H1 (cell line): ENCODE results near the gene ALKBH7. TPM values are rescaled to one million over a fixed set of nuclear protein-coding genes. Genes with fewer than 3 reads are reported as not detected.

ENCODE experiments used
- CTCF ChIA-PET: fragments of 300-600 bp; sonication (Branson Sonifier 250); formaldehyde crosslinking; loops from one replicate; lab custom pipeline; 2021; ENCODE audit not compliant: partially characterized antibody; lab: Charles Lee
- POLR2A ChIA-PET: fragments of 300-600 bp; sonication (Branson Sonifier 250); formaldehyde crosslinking; loops from one replicate; lab custom pipeline; 2021; ENCODE audit warnings: inconsistent platforms; ENCODE audit not compliant: partially characterized antibody; lab: Charles Lee
- DNase-seq, 2 experiments: peaks; one replicate each; pipeline versions ENCODE4 v3.0.0 to v3.0.0-alpha.2; 2010 to 2022; ENCODE audit warnings: low spot score in 2 of 2, low read depth in 1 of 2, mixed read lengths in 1 of 2
- FAIRE-seq: peaks from 2 replicates; lab custom pipeline; 2011; peaks lifted over from hg19 to GRCh38; lab: Jason Lieb, UNC
- H2AFZ ChIP-seq: 2 replicates; pipeline ENCODE4 v1.8.1; 2012; ENCODE audit warnings: low read length, inconsistent platforms
- H2AK5ac ChIP-seq: 2 replicates; pipeline ENCODE4 v1.6.1; 2013; ENCODE audit warnings: low read depth, low read length
- H2BK120ac ChIP-seq: replicated peaks from 2 replicates; pipeline ENCODE3; 2013; ENCODE audit warnings: low read depth, low read length, inconsistent platforms
- H2BK12ac ChIP-seq: 2 replicates; pipeline ENCODE4 v1.6.1; 2013; ENCODE audit warnings: low read depth, low read length
- H2BK15ac ChIP-seq: 2 replicates; pipeline ENCODE4 v1.6.1; 2013; ENCODE audit warnings: low read length
- H2BK20ac ChIP-seq: 2 replicates; pipeline ENCODE4 v1.6.1; 2013; ENCODE audit warnings: low read length
- H2BK5ac ChIP-seq: 2 replicates; pipeline ENCODE4 v1.6.1; 2013; ENCODE audit warnings: low read depth, low read length
- H3K14ac ChIP-seq: 2 replicates; pipeline ENCODE4 v1.6.1; 2013; ENCODE audit warnings: inconsistent platforms; ENCODE audit not compliant: insufficient read length
- H3K18ac ChIP-seq: 2 replicates; pipeline ENCODE4 v1.6.1; 2013; ENCODE audit warnings: low read length; ENCODE audit errors: extremely low read depth
- H3K23ac ChIP-seq: 2 replicates; pipeline ENCODE4 v1.6.1; 2013; ENCODE audit warnings: inconsistent platforms; ENCODE audit not compliant: insufficient read length
- H3K23me2 ChIP-seq: 2 replicates; pipeline ENCODE4 v1.6.1; 2013; ENCODE audit warnings: low read depth, low read length
- H3K27ac ChIP-seq: 2 replicates; pipeline ENCODE4 v1.6.1; 2011; ENCODE audit warnings: low read depth, low read length, inconsistent platforms
- H3K27me3 ChIP-seq, 4 experiments: replicated peaks in 1 of 4; 1 replicate in 1 of 4; 2 replicates in 3 of 4; pipeline versions ENCODE4 v1.6.1 to v1.8.1; 2011 to 2013; ENCODE audit warnings: low read length in 3 of 4, mild to moderate bottlenecking in 3 of 4, inconsistent platforms in 2 of 4, mixed read lengths in 2 of 4, moderate library complexity in 1 of 4; ENCODE audit not compliant: control insufficient read depth in 3 of 4, insufficient read depth in 3 of 4; ENCODE audit errors: extremely low read depth in 1 of 4
- H3K36me3 ChIP-seq, 4 experiments: 2 replicates each; pipeline versions ENCODE4 v1.6.1 to v1.8.1; 2011 to 2013; ENCODE audit warnings: mild to moderate bottlenecking in 4 of 4, low read length in 3 of 4, moderate library complexity in 2 of 4, control low read depth in 1 of 4, inconsistent platforms in 1 of 4; ENCODE audit not compliant: insufficient read depth in 4 of 4, control insufficient read depth in 2 of 4
- H3K4ac ChIP-seq: replicated peaks from 2 replicates; pipeline ENCODE3; 2013; ENCODE audit warnings: low read length, low read depth, mixed read lengths, inconsistent platforms; ENCODE audit not compliant: insufficient read length
- H3K4me1 ChIP-seq, 4 experiments: replicated peaks in 1 of 4; 1 replicate in 1 of 4; 2 replicates in 3 of 4; pipeline versions ENCODE4 v1.6.1 to v1.8.1; 2011 to 2013; ENCODE audit warnings: low read length in 3 of 4, inconsistent platforms in 2 of 4, mixed read lengths in 1 of 4; ENCODE audit not compliant: insufficient read depth in 4 of 4, control insufficient read depth in 3 of 4
- H3K4me2 ChIP-seq, 2 experiments: 2 replicates each; pipeline versions ENCODE4 v1.6.1 to v1.8.1; 2011 to 2013; ENCODE audit warnings: low read depth in 2 of 2, low read length in 2 of 2, control low read depth in 1 of 2, inconsistent platforms in 1 of 2, mild to moderate bottlenecking in 1 of 2; ENCODE audit not compliant: insufficient read depth in 1 of 2
- H3K4me3 ChIP-seq, 4 experiments: fragments of 200-600, 300-600 bp in 1 of 4; sonication (generic), shearing (Covaris generic), sonication (Bioruptor Twin) in 1 of 4; 2 replicates each; pipeline versions ENCODE4 v1.5.1 to v1.8.1; 2011 to 2016; ENCODE audit warnings: low read length in 4 of 4, low read depth in 3 of 4, control low read depth in 2 of 4, inconsistent platforms in 2 of 4, mild to moderate bottlenecking in 2 of 4, mixed read lengths in 1 of 4, moderate library complexity in 1 of 4; ENCODE audit not compliant: insufficient read depth in 2 of 4; ENCODE audit errors: extremely low read depth in 1 of 4
- H3K56ac ChIP-seq: replicated peaks from 2 replicates; pipeline ENCODE3; 2013; ENCODE audit warnings: low read depth, mild to moderate bottlenecking, mixed read lengths, low read length, inconsistent platforms; ENCODE audit not compliant: insufficient read length
- H3K79me1 ChIP-seq: 2 replicates; pipeline ENCODE4 v1.6.1; 2013; ENCODE audit warnings: low read depth, low read length, control low read depth
- H3K79me2 ChIP-seq, 2 experiments: 2 replicates each; pipeline versions ENCODE4 v1.6.1 to v1.8.1; 2012 to 2013; ENCODE audit warnings: low read length in 2 of 2, mild to moderate bottlenecking in 2 of 2, inconsistent platforms in 1 of 2; ENCODE audit not compliant: insufficient read depth in 2 of 2, control insufficient read depth in 1 of 2
- H3K9ac ChIP-seq, 4 experiments: replicated peaks in 1 of 4; 1 replicate in 1 of 4; 2 replicates in 3 of 4; pipeline versions ENCODE4 v1.6.1 to v1.8.1; 2011 to 2013; ENCODE audit warnings: low read depth in 3 of 4, low read length in 3 of 4, control low read depth in 2 of 4, mild to moderate bottlenecking in 2 of 4, moderate library complexity in 2 of 4, inconsistent platforms in 1 of 4; ENCODE audit errors: extremely low read depth in 1 of 4
- H3K9me3 ChIP-seq, 2 experiments: 2 replicates each; pipeline versions ENCODE4 v1.6.1 to v1.8.1; 2012 to 2013; ENCODE audit warnings: mild to moderate bottlenecking in 2 of 2, moderate library complexity in 2 of 2, control low read depth in 1 of 2, inconsistent platforms in 1 of 2, low read depth in 1 of 2, low read length in 1 of 2, mixed read lengths in 1 of 2; ENCODE audit not compliant: insufficient read depth in 2 of 2
- H4K20me1 ChIP-seq, 2 experiments: replicated peaks in 1 of 2; 2 replicates each; pipeline versions ENCODE3 to v1.8.1; 2011 to 2013; ENCODE audit warnings: inconsistent platforms in 2 of 2, low read length in 2 of 2, mild to moderate bottlenecking in 1 of 2; ENCODE audit not compliant: insufficient read depth in 2 of 2, control insufficient read depth in 1 of 2
- H4K5ac ChIP-seq: 2 replicates; pipeline ENCODE4 v1.6.1; 2013; ENCODE audit warnings: low read length, low read depth, mixed read lengths, inconsistent platforms; ENCODE audit not compliant: insufficient read length
- H4K8ac ChIP-seq: 2 replicates; pipeline ENCODE4 v1.8.0; 2013; ENCODE audit warnings: mild to moderate bottlenecking, moderate library complexity, low read length, inconsistent platforms; ENCODE audit not compliant: insufficient read depth; ENCODE audit errors: extremely low read depth
- H4K91ac ChIP-seq: replicated peaks from 2 replicates; pipeline ENCODE3; 2013; ENCODE audit warnings: low read length, mixed read lengths, inconsistent platforms; ENCODE audit not compliant: insufficient read length
- ZNF274 ChIP-seq: IDR thresholded peaks from 2 replicates; pipeline ENCODE4 v1.7.0; 2012; ENCODE audit warnings: low read length, borderline replicate concordance; ENCODE audit errors: extremely low read depth
- WGBS, 2 experiments: shearing (Covaris generic) in 1 of 2; methylation state at CpG; one replicate each; pipeline versions ENCODE4 v1.1.6 to v1.1.7; 2013 to 2015; ENCODE audit warnings: low lambda C conversion rate in 2 of 2, mixed read lengths in 2 of 2, inconsistent platforms in 1 of 2, low coverage in 1 of 2, missing lambda C conversion rate in 1 of 2; ENCODE audit not compliant: insufficient replicate concordance in 2 of 2, insufficient coverage in 1 of 2, insufficient read length in 1 of 2; ENCODE audit errors: extremely low coverage in 1 of 2, missing lambda C conversion rate in 1 of 2; 5-methylcytosine and 5-hydroxymethylcytosine counted together
- polyA plus RNA-seq, 7 experiments: library from polyadenylated mRNA; depleted of rRNA in 3 of 7; stranded (reverse) in 5 of 7; unstranded in 2 of 7; fragments of >200 nt in 5 of 7; fragments of 200-250 nt in 2 of 7; gene quantifications; 1 replicate in 5 of 7; 2 replicates in 1 of 7; 4 replicates in 1 of 7; pipeline versions ENCODE4 v1.2.1 to v1.2.3, GENCODE V29; 2011 to 2013; ENCODE audit warnings: missing spikeins in 2 of 7, mixed read lengths in 2 of 7
- total RNA-seq: library from RNA; stranded (reverse); fragmentation: NEBNext Ultra II Directional; extraction: Animal tissue kit (Norgen Biotek cat#: 25700); gene quantifications from 2 replicates; pipeline ENCODE4 v1.2.1, GENCODE V29; 2021

Gene ALKBH7
- total and polyA plus RNA-seq, 2 of the 8 experiments (the other 6 are each of a cell fraction or from before 2014, with no cell fraction given): 66.3 to 100 TPM

- no peaks in the 10 kb centered on the region for H4K20me1 ChIP-seq
- H3K9me3 ChIP-seq: peaks cover 6 to 7% of the 10 kb centered on the region in 2 experiments; a peak in 2 of 4 replicates
- FAIRE-seq (no peak), DNase-seq (no peak)
- TF ChIP-seq ZNF274: no peak
- 81% methylated on average over 5 of the region's 5 CpGs; no CpG with 5 or more reads in 1 of the 2 experiments for WGBS, 2 experiments
- H2AFZ ChIP-seq: no peak overlapping the region
- H3K4me3 ChIP-seq: no peak overlapping the region
- H2BK120ac ChIP-seq: no peak overlapping the region
- H3K79me1 ChIP-seq: no peaks in the 10 kb centered on the region
- no peaks in the 10 kb centered on the region for H3K36me3 ChIP-seq
- no peaks in the 10 kb centered on the region for H3K23me2 ChIP-seq
- H3K14ac ChIP-seq: no peak overlapping the region
- H2AK5ac ChIP-seq: no peak overlapping the region
- no peak overlapping the region for H4K8ac ChIP-seq
- H2BK5ac ChIP-seq: no peak overlapping the region
- no peaks in the 10 kb centered on the region for H3K27me3 ChIP-seq
- no peaks in the 10 kb centered on the region for H3K79me2 ChIP-seq
- no peak overlapping the region for H3K56ac ChIP-seq
- ChIA-PET CTCF (no interaction called here), POLR2A (interaction anchor here (0.9 kb wide), 1 partner anchor 55 kb away, joined by 3 read pairs; no protein-coding TSS in a partner anchor)
- no peak overlapping the region for H4K91ac ChIP-seq
- no peak overlapping the region for H2BK12ac ChIP-seq
- no peak overlapping the region for H3K27ac ChIP-seq
- H3K4me1 ChIP-seq: no peaks in the 10 kb centered on the region
- H2BK20ac ChIP-seq: no peak overlapping the region
- H4K5ac ChIP-seq: no peak overlapping the region
- H3K4me2 ChIP-seq: no peak overlapping the region
- H2BK15ac ChIP-seq: no peak overlapping the region
- no peak overlapping the region for H3K18ac ChIP-seq
- no peak overlapping the region for H3K23ac ChIP-seq
- H3K4ac ChIP-seq: no peak overlapping the region
- H3K9ac ChIP-seq: no peak overlapping the region
Measured at GRCh38 chr19:6326815-6327214, 45.8 kb upstream of the ALKBH7 start.
